Stimulated activated CD4-positive, alpha-beta T cell treated with anti-CD3 and anti-CD28 coated beads, Interleukin-12 subunit alpha, Interleukin-12 subunit beta, amount 100 ng/mL, for 48 hours (primary cell): ENCODE measurements around the gene SEC16B.

ENCODE experiments used
- DNase-seq, 3 donors: peaks; one replicate each; pipeline ENCODE4 v3.0.0-alpha.2; 2020; ENCODE audit warnings: low read depth in 2 of 3, low spot score in 1 of 3

SEC16B gene

DNA sequence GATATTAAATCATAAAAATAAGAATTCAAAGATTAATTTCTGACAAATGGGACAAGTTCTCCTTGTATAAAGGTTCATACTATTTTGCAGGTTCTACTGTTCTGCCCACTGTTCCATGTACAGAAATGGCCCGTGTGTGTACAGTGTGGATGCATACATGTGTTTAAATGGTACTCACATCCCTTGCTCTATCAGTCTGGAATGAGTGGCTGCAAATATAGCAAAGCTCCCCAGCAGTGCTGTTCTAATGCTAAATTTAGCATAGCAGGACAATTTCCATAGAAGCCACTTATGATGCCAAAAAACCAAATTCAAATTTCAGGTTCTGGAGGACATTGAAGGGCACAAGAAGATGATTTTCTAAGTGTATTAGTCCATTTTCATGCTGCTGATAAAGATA is 9.4 kb upstream of the SEC16B start:
- DNase-seq, result no peak

DNA sequence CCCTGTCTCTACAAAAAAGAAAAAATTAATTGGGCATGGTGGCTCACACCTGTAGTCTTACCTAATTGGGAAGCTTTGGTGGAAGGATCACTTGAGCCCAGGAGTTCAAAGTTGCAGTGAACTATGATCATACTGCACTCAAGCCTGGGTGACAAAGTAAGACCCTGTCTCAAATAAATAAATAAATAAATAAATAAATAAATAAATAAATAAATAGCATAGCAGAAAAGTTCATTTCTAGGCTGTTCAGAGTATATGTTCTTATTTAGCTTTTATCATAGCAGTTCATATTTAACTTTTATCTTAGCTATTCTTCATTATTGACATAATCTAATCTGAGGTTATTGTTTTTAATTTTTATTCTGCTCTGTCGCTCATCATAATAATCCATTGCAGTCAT is 8.7 kb upstream of the SEC16B start:
- no peak for DNase-seq

DNA sequence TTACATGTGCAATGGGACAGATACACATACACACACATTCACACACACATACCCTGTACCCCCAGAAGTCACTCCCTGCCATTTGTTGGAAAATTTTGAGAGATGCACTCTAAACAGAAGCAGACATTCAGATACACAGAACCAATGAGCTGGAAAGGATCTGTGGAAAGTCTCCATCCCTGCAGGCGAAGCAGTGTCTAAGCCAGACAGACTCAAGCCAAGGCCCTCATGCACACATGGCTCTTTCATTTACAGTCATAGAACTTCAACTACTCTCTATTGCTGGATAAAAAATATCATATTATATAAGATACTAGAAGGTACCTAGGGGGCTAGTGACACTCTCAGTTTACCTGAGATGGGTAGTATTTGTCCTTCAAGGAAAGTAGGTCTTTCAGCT is 7.3 kb upstream of the SEC16B start:
- DNase-seq, result no peak

DNA sequence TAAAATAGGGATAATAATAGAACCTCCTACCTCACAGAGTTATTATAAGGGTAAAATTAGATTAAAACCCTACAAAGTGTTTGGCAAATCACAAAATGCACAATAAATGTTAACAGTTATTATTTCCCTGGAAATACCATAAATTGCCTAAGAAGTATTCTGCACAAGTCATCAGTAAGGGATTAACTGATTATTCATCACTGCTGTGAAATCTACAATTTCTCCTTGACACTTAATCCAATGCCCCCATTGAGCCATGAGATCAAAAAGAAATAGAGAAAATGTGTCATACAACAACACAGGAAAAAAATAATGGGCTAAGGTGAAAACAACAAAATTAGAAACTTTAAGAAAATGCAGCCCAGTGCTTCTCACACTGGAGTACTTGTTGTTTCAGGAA is 6.7 kb upstream of the SEC16B start:
- no peak for DNase-seq

DNA sequence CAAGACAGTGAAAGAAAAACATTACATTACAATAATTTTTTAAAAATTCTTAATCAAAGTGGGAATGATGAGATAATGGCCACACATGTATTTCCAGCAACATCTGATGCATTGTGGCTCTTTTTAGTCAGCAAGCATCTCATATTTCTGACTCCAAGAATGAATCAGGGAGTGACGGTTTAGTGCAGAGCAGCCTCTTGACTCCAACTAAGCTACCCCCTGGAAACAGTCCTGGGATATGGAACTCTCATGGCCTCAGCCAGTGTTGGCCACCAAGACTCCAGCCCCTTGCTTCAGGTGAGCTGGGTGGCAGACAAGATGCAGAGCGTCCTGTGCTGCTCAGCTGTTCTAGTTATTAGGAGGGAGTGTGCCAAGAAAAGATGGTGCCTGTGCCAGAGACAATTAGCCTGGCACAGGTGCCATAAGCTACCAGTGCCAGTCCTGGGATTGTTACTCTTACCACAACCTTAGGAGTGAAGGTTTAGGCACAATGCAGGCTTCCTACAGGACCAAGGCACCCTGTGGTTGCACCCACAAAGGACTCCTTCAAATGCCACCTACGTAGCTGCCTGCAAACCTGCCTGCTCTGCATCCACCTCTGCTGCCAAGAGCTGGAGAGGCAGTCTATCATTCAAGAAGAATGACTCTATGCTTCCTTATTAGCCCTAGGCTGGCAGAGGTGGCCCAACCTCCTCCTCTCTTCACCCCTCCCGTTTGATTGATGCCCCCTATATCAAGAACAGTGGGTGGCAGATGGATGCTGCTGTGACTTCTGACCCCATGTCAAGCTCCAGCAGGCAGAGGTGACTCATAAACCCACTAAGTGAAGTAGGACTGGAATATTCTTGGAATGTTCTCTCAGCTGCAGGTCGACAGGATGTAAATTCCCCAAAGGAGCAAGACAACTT is 6.0 kb upstream of the SEC16B start:
- no peak for DNase-seq

DNA sequence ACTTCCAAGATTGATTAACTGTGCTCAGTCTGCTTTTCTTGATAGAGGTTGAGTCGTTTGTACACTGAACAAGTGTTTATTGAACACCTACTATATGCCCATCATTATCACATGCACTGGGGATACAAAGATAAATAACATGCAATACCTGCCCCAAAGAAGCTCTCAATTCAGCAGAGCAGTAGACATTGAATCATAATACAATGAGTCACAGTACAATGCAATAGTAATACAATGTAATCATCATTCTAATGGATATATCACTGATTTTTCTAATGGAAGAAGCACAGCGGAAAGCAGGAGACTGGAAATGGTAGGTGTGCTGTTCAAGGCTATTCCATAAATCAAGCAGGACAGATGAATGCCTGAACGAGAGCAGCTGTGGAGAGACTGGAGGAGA is 3.7 kb upstream of the SEC16B start:
- DNase-seq, result no peak

DNA sequence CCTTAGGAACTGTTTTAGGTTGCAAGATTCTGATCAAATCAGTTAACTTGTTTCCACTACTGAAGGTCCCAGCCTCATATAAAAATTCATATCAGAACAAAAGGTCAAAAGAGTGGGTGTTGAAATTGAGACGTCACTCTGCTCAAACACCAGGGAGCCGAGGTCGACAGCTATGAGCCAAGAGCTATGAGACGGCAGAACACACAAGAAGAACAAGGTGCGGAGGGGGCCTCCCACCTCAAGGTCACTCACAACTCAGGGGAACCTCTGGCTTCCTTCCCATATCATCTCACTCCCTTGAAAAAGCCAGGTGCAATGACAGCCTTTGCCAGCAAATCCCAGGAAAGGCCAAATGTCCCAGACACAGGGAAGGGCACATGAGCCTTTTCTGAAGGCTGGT is 749 bp downstream of the SEC16B start:
- DNase-seq, result no peak

DNA sequence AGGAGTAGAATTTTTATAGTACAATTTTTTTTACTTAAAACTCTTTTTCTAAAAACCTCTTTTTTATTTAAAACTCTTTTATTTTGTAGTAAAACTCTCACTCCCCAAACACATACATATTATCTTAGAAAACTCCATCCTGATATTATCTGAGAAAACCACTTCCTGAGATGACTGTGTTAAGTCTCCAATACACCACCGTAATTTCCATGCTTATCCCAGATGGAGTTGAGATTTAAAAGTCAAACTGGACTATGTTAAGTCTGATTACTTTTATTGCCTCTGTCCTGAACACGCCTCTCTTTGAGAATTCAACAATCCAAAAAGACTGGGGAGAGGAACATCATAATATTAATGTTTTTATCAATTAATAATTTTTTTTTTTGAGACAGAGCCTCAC is 3.7 kb downstream of the SEC16B start:
- no peak for DNase-seq

DNA sequence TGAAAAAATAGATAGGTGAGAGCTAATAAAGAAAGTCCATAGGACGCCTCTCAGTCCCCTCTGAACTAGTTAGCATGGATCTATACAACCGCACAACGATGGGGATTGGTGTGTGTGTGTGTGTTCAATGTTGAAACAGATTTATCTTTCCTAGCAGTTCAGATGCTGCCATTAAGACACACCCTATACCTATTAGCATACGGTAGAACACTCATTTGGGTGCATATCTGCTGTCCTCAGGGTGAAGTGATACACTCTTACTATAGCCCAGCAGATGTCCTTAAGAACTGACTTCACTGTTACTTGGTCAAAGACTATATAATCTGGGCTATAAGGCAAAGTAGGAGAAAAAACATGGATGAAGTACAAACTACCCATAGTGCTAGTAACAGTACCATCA is 4.6 kb downstream of the SEC16B start:
- no peak for DNase-seq

DNA sequence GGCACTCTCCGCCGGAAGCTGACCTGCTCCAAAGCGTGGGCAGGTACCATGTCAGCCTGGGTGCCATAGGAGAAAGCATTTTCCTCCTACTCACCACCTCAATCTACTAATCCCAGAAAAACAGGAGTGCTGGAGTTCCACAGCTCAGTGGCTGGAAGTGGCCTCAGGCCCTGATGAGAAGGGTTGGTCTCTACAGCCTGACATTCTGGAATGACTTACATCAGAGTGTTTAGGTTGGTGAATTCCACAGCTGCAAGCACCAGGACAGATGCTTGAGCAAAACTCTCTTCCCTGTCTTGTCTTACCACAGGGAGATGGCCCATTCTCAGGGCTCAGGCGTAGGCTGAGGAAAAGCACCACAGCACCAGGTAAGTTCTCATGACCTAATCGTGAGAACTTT is 5.5 kb downstream of the SEC16B start:
- DNase-seq, result no peak

DNA sequence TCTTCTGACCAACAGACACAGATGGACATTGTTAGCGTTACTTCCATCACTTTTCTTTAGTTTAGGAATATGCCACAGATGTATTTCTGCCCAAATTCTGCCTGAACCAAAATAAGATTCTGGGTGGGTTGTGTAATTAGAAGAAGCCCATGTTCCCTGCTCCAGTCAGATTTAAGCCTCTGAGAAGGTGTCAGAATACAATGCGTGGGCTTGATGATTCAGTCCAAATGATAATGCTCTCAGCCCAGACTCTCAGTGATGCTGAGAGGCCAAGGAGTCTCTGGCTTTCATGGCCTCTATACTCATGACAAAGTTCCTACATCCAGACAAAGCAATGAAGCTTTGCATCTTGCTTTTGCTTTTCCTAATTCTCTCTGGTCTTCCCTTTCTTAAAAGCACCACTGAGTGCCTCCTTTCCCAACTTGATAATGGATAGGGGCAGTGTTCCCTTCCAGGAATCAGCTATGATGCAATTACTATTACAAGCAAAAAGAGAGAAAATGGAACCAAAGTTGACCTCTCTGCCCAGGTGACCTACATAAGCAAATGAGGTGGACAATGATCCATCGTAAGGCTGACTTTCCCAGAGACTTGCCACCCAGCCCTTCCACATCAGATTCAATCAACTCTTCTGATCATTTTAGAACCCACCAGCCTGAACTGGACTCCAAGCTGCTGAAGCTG is 8.8 kb downstream of the SEC16B start:
- DNase-seq, result no peak

DNA sequence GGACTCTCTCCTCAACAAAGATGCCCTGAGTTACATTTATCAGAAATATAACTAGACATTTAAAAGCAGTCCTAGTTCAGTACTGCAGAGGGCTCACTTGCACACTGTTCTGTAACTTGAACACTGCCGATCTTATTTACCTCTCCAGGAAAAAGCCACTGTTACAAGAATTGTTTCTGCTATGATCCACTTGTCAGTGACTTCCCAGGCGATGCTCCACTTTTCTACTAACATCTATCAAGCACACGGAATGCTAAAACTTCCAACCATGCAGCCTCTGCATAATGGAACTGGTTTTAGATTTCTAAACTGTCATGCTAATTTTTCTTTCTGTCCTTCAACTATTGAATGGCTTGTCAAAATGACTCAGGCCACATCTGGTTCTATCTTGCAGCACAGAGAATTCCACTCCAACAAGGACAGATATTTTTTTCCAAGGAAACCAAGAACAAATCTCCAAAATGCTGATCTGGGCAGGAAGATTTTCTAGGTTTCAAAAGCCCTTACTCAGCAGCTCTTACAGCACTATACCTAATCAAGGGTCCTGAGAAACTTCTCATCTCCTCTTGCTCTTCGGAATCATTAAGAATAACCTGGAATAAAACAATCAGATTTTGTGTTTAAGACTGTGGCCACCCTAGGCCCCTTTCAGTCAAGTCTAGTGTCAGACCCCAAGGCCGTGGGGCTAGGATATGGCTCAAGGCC is 9.9 kb downstream of the SEC16B start:
- no peak for DNase-seq

DNA sequence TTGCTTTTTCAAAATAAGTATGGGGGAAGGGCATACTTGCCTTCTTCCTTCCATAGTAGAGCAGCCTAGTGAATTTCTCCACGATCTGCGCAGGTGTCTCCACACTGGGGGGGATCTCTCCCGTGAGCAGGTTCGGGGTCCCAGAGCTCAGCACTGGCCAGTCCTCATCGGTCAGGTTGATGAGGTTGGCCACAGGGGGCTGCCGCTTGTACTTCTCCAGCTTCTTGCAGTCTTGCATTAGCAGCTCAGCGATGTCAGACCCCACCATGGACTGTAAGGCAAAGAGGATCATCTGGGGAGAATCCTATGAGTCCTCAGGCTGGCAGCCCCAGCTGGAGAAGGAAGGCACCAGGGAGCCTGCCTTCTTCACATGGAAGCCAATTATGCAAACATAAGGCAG is 11.8 kb downstream of the SEC16B start:
- no peak for DNase-seq

DNA sequence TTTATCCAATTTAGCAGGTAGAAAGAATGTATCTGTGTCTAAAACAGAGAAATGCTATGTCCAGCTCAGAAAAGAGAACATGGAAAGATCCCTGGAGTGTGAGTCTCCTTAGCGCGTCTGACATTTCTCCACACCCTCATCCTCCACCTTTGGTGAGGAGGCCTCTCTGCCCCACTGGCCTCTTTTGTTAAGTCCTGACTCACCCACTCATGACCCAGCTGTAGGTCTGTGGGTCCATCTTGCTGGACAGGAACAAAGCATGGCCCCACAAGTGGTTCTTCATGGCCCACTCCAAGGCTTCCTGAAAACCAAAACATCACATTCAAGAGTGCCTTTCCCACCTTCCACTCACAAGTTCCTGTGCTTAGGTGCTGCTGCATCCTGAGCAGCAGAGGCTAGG is 15.8 kb downstream of the SEC16B start:
- DNase-seq, result no peak

DNA sequence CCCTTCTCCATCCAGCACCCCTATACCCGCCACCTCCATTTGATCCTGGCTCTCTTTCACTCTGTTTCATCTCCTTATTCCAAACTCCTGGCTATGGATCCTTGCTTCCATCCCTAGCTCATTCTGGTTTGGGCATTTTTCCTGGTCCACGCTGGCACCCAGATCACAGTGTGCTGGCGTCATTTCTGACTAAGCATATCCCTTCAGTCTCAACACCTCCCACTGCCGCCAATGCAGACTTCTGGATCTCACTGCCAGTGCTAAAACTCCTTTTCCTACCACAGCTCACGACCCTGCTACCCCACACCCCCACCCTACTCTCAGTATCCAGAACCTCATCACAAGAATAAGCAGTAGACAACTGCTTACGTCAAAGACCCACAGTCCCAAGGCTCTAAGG is 16.3 kb downstream of the SEC16B start:
- DNase-seq, result no peak

DNA sequence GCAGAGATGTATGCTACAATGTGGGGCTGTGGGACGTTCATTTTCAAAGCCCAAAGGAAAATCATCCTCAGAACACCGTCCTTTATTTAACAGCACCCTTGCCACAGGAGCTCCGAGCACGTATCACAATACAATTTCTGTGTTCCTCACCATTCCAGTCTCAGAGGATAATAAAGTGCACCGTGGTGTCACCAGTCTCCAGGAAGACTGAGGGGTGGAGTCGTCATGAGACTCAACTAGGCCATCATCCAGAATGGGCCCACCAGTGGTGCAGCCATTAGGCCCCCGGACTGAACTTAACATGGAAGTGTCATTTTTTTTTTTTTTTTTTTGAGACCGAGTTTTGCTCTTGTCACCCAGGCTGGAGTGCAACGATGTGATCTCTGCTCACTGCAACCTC is 17.2 kb downstream of the SEC16B start:
- DNase-seq, result no peak

DNA sequence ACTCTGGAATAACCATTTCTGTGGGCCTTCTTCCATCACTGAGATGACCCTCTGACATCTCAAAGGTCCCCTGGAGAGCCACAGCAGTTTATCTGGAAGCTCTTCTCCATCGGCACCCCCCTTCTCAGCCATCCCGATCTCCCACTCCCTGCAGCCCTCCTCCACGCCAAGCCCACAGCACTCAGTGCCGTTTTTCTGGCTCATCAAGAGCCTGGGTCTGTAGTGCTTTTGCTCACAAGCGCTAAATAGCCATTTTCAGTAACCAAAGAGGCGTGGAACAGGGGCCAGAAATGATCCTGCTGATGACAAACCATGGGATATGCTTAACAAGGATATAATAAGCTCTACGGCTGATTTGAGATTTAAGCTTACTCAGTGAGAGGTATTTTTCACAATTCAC is 17.6 kb downstream of the SEC16B start:
- no peak for DNase-seq

DNA sequence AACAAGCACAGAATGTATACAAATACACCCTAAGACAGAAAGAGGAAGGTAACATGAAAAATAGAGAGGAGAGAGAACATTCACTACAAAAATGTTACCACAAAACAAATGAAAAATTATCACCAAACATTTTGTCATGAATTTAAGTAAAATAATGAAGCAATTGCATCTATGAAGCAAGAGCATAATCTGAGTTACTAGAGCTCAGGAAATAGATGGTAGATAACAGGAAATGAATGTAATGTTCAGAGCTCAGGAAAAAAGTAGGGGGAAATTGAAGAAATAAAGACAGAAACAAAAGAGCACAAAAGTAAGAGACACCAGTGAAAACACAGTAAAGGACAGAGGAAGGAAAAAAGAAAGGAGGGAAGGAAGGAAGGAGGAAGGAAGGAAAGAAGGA is 19.4 kb downstream of the SEC16B start:
- no peak for DNase-seq

DNA sequence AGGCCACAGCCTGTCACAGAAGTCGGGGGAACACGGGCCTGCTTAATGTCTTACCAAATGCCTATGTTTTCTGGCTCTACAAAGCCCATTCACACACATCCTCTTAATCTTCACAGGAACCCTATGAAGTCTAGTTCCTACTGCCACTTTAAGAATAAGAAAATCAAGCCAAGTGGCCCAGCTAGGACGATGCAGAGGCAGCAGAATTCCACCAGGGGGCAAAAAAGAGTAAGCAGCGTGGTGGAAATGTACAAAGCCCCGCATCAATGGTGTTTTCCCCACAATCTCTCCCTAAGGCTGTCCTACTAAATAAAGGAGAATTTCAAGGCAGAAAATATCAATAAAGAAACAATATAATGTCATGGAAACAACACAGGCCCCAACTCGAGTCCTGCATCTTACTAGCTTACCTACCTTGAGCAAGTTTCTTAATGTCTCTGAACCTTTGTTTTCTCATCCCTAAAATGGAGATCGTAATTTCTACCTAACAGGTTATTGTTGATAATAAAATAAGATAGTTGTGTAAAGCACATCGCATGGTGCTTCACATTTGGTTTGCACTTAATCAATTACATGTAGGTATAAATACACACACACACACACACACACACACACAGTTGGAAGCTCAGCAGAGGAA is 21.4 kb downstream of the SEC16B start:
- peak; percentile 3 to 20 (median 5) for DNase-seq

DNA sequence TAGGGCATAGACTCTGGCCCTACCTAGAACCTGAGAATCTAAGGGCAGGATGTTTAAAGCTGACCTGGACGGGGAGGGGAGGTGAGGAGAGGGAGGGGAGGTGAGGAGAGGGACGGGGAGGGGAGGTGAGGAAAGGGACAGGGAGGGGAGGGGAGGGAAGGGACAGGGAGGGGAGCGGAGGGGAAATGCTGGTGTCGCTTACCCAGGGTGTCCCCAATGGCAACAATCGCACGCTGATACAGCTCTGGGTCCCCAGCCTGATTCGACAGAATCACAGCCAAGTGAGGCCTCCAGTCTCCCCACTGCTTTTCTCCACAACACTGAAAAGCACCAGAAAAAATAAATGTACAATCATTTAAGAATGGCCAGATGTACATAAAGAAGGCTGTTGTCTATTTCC is 22.2 kb downstream of the SEC16B start:
- DNase-seq, result no peak

DNA sequence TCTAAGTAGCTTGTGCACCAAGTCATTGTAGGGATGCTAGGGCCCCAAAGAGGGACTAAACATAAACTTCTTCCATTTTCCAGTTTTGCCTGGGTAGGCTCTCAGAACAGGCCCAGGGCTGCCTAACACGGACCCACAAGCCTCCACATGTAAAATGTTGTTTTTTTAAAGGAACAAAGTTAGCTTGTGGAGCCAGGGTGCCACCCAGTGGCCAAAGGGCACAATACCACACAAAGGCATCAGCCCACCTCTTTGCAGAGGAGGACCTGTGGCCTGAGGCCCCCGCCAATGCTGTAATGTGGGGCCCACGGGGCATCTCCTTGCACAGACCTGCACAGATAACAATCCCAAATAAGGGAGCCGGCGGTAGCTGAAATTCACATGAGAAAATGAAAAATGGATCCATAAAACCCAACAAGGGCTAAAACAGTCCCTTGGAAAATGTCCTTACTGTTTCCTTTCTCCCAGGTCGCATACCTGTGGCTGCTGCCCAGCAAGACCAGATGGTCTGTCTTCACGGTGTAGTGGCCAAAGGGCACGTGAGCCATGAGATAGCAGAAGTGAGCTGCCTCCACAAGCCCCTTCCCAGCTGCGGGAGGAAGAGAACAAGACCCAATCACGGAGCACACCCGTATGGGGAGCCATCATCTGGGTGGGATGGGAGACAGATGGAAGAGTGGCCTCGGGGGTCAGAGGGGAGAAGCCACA is 23.8 kb downstream of the SEC16B start:
- DNase-seq, result peak; percentile 8 to 20 (median 16)
